Brain microvascular endothelial cell (primary cell): Measurements from ENCODE around the gene RTN4.

Source experiments
- DNase-seq: peaks from one replicate; pipeline ENCODE4 v3.0.0-alpha.2; 2020
- H3K27ac ChIP-seq: fragments of 250-450 bp; sonication (Bioruptor Pico); 2 replicates; pipeline ENCODE4 v1.5.1; 2020; ENCODE audit warnings: mild to moderate bottlenecking, moderate library complexity
- H3K27me3 ChIP-seq: fragments of 250-450 bp; sonication (Bioruptor Pico); replicated peaks from 2 replicates; pipeline ENCODE4 v1.5.1; 2020; ENCODE audit warnings: mild to moderate bottlenecking
- H3K36me3 ChIP-seq: fragments of 250-450 bp; sonication (Bioruptor Pico); replicated peaks from 2 replicates; pipeline ENCODE4 v1.5.1; 2020; ENCODE audit warnings: mild to moderate bottlenecking
- H3K4me3 ChIP-seq: 2 replicates; pipeline ENCODE4 v1.5.1; 2011; ENCODE audit warnings: low read depth, mild to moderate bottlenecking, control low read depth, low read length, moderate library complexity
- in situ Hi-C: cut with HindIII; loops from 2 replicates; pipeline ENCODE4 v1.10.0; 2017; ENCODE audit warnings: low sequenced_read_pairs, low pct_ligation_motif_present
- TF ChIP-seq, protein P1 (sequence below): IDR thresholded peaks from 2 replicates; pipeline ENCODE4 v1.5.1; 2011; ENCODE audit warnings: low read depth, mild to moderate bottlenecking, moderate library complexity, low read length, control low read depth, inconsistent platforms; ENCODE audit errors: missing control alignments

The RTN4 gene

DNA sequence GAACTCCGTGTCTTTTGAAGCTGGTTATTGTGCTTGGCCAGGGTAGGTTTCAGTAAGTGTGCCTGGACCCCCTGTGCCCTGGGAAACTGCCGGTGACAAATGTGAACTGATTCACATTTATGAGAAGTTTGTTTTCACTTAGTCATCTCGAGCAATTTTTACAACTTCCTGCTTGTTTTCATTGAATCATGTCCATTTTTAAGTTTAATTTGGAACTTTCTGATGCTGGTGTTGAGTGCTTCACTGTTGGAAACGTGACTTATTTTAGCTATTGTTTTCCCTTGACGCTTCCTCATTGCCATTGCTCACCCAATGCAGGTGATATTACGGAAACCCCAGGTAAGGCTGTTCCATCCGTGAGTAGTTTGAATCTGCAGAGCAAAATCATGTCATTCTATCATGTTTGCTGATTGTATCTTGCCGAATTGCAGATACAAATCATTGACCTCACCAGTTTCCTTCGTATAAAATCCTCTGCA, 97.2 kb downstream of the RTN4 start:
- DNase-seq: no peak
- Histone ChIP-seq H3K27me3 (no peaks in the 10 kb centered on the region), H3K27ac (no peak overlapping the region), H3K4me3 (no peak overlapping the region), H3K36me3 (no peaks in the 10 kb centered on the region)
- in situ Hi-C loops: no loop called here
- TF ChIP-seq, protein P1, sequence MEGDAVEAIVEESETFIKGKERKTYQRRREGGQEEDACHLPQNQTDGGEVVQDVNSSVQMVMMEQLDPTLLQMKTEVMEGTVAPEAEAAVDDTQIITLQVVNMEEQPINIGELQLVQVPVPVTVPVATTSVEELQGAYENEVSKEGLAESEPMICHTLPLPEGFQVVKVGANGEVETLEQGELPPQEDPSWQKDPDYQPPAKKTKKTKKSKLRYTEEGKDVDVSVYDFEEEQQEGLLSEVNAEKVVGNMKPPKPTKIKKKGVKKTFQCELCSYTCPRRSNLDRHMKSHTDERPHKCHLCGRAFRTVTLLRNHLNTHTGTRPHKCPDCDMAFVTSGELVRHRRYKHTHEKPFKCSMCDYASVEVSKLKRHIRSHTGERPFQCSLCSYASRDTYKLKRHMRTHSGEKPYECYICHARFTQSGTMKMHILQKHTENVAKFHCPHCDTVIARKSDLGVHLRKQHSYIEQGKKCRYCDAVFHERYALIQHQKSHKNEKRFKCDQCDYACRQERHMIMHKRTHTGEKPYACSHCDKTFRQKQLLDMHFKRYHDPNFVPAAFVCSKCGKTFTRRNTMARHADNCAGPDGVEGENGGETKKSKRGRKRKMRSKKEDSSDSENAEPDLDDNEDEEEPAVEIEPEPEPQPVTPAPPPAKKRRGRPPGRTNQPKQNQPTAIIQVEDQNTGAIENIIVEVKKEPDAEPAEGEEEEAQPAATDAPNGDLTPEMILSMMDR: no peak

DNA sequence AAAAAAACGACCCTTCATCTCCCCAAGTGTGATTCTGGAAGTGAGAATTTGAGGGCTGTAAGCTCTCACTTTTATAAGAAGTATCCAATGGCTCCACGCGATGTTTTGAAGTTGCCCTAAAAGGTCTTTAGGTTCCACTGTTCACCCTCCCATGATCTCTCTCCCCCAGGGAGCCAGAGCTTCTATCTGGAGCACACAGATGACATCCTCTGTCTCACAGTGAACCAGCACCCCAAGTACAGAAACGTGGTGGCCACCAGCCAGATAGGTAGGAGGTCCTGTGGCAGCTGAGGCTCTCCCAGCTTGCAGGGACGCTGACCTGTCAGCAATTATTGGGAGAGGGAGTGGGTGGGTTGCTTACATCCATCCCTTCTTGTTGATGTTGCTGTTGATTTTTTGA, 97.8 kb downstream of the RTN4 start:
- TF ChIP-seq, protein P1: no peak
- Histone ChIP-seq H3K36me3 (no peaks in the 10 kb centered on the region), H3K27me3 (no peaks in the 10 kb centered on the region), H3K27ac (no peak overlapping the region), H3K4me3 (no peak overlapping the region)
- in situ Hi-C loops: no loop called here
- DNase-seq: no peak

DNA sequence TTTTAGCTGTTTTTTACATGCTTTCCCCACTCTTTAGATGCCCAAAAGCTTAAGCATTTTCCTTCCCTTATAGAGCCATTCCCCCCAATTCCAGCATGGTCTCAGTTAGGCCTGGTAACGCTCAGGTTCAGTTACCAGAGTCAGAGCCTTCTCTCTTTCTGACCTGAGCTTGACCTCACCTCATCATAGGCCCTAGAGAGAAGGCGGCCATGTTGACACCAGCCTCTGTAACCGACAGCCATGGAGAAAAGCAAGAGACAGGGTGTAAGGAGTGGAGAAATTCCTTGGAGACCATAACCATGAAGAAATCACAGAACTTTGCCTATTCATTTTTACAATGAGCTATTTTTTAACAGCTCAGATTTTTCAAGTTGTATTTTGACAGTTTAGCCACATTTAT, 99.4 kb downstream of the RTN4 start:
- H3K36me3 ChIP-seq: no peaks in the 10 kb centered on the region
- in situ Hi-C loops: no loop called here
- H3K27me3 ChIP-seq: no peaks in the 10 kb centered on the region
- TF ChIP-seq, protein P1: no peak
- DNase-seq: no peak
- H3K27ac ChIP-seq: no peak overlapping the region
- H3K4me3 ChIP-seq: no peak overlapping the region

DNA sequence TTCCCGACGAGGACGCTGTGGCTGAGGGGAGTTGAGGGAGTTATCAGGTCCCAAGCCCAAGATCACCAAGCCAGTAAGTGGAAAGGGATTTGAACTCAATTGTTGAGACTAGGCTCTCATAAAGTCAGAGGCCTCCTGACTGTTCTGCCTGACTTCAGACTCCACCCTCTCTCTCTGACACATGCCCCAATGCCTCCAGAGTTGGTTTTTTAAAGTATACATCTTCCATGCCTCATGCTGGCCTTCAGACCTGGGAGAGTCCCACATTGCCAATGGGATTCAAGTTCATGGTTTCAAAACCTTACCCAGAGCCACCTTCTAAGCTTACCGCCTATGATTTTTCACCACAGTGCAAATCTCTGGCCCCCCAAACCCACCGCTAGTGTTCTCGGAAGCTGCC, 100.8 kb downstream of the RTN4 start:
- TF ChIP-seq, protein P1: no peak
- DNase-seq: no peak
- in situ Hi-C loops: no loop called here
- no peaks in the 10 kb centered on the region for H3K36me3 ChIP-seq
- H3K27me3 ChIP-seq: no peaks in the 10 kb centered on the region
- H3K27ac ChIP-seq: no peak overlapping the region
- no peak overlapping the region for H3K4me3 ChIP-seq

DNA sequence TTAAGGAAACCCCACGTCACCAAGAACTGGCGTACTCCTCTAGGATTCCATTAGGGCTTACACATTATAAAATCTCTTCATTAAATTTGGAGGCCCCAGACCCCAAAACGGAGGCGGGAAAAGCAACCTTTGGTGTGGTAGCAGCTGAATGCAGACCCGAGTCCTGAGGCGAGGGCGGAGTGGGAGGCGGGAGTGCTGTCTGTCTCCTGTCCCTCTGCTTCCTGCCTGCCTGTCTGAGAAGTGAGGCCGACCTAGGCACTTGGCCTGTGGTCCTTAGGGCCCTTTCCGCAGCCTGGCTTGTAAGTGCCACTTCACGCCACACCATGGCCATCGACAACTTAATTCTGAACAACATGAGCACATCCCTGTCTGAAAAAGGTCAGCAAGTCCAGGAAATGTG, 102.1 kb downstream of the RTN4 start:
- TF ChIP-seq, protein P1: no peak
- no peak overlapping the region for H3K4me3 ChIP-seq
- DNase-seq: no peak
- no peak overlapping the region for H3K27ac ChIP-seq
- in situ Hi-C loops: no loop called here
- H3K27me3 ChIP-seq: no peaks in the 10 kb centered on the region
- H3K36me3 ChIP-seq: no peaks in the 10 kb centered on the region

DNA sequence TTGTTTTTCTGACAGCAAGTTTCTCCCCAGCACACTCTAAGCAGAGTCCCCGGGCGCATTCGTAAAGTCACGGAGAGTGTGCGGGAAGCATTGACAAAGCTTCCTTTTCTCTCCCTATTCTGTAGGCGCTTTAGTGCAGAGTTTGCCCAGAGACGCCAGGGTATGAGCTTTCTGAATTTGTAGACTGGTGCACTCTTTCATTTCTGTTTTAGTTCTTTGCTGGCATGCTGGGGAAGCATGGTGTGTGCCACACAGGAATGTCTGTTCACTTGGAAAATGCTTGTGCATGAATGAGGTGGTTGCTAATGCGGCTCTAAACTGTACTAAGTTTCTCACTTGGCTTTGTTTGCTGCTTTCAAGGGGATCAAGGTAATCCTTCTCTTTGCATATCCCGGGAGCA, 102.6 kb downstream of the RTN4 start:
- H3K27ac ChIP-seq: no peak overlapping the region
- DNase-seq: no peak
- no peaks in the 10 kb centered on the region for H3K27me3 ChIP-seq
- no peak overlapping the region for H3K4me3 ChIP-seq
- in situ Hi-C loops: no loop called here
- no peaks in the 10 kb centered on the region for H3K36me3 ChIP-seq
- TF ChIP-seq, protein P1: no peak
